SK-N-SH (cell line): ENCODE measurements around the gene PCDHB1.

Source experiments
- CHD2 ChIP-seq: fragments of 150-350 bp; IDR thresholded peaks from 2 replicates; pipeline ENCODE4 v1.6.1; 2018; ENCODE audit warnings: low read length; ENCODE audit not compliant: partially characterized antibody
- CTCF ChIP-seq: fragments of 200-600 bp; sonication (generic); IDR thresholded peaks from 2 replicates; pipeline ENCODE4 v1.6.1; 2017; ENCODE audit warnings: antibody characterized with exemption, mild to moderate bottlenecking, moderate library complexity
- EZH2phosphoT487 ChIP-seq: fragments of 200-600 bp; sonication (generic); IDR thresholded peaks from 2 replicates; pipeline ENCODE4 v1.6.1; 2017; ENCODE audit warnings: low read depth, mixed run types, mild to moderate bottlenecking, antibody characterized with exemption, moderate library complexity, borderline replicate concordance
- JUND ChIP-seq: IDR thresholded peaks from 2 replicates; pipeline ENCODE4 v1.4.0; 2012
- MAX ChIP-seq: IDR thresholded peaks from 2 replicates; pipeline ENCODE4 v1.4.0; 2012; ENCODE audit warnings: low read depth
- NFIC ChIP-seq: IDR thresholded peaks from 2 replicates; pipeline ENCODE4 v1.4.0; 2012; ENCODE audit warnings: borderline replicate concordance
- POLR2AphosphoS5 ChIP-seq: IDR thresholded peaks from 2 replicates; pipeline ENCODE4 v1.6.1; 2012; ENCODE audit warnings: low read depth, low read length
- REST ChIP-seq: IDR thresholded peaks from 2 replicates; pipeline ENCODE4 v1.6.1; 2012; ENCODE audit warnings: mild to moderate bottlenecking, low read depth, low read length, moderate library complexity
- RFX5 ChIP-seq: IDR thresholded peaks from 2 replicates; pipeline ENCODE4 v1.6.1; 2012; ENCODE audit warnings: mild to moderate bottlenecking, improper control_type of control experiment, low read length
- USF2 ChIP-seq: fragments of 150-350 bp; IDR thresholded peaks from 2 replicates; pipeline ENCODE4 v1.6.1; 2017; ENCODE audit warnings: antibody characterized with exemption, low read length, low read depth, borderline replicate concordance
- YY1 ChIP-seq: IDR thresholded peaks from 2 replicates; pipeline ENCODE4 v1.4.0; 2012; ENCODE audit warnings: low read depth, mild to moderate bottlenecking

- no peak for TF ChIP-seq CTCF
- no peak for TF ChIP-seq POLR2AphosphoS5
- TF ChIP-seq RFX5: no peak
- TF ChIP-seq USF2: no peak
- TF ChIP-seq REST: no peak
- no peak for TF ChIP-seq EZH2phosphoT487
- no peak for TF ChIP-seq JUND
- no peak for TF ChIP-seq MAX
- TF ChIP-seq CHD2: no peak
- TF ChIP-seq NFIC: no peak
- no peak for TF ChIP-seq YY1
These were observed 9.8 kb upstream of the PCDHB1 start for GRCh38 chr5:141041427-141041785.
